Endothelial cell of umbilical vein (primary cell): ENCODE data around the gene FECH. TPM values are rescaled to one million over a fixed set of nuclear protein-coding genes. Genes with fewer than 3 reads are reported as not detected.

Source experiments
- BruUV-seq: library from RNA; stranded (reverse); fragments of 400-500 nt; replicated peaks from 2 replicates; lab custom pipeline; 2021; lab: Mats Ljungman, UMichigan
- CTCF ChIA-PET: fragments of 300-600, 350-600 bp; sonication (Branson Sonifier 250); formaldehyde crosslinking; loops from one replicate; lab custom pipeline; 2021; ENCODE audit warnings: antibody characterized with exemption, inconsistent platforms; lab: Charles Lee
- POLR2A ChIA-PET: fragments of 300-600, 350-600 bp; sonication (Branson Sonifier 250); formaldehyde crosslinking; loops from one replicate; lab custom pipeline; 2021; ENCODE audit warnings: antibody characterized with exemption, inconsistent platforms; lab: Charles Lee
- DNase-seq: peaks from one replicate; pipeline ENCODE4 v3.0.0-alpha.2; 2011; ENCODE audit warnings: low read depth, low spot score
- FAIRE-seq: peaks from 2 replicates; lab custom pipeline; 2011; peaks lifted over from hg19 to GRCh38; lab: Jason Lieb, UNC
- H2AFZ ChIP-seq: 2 replicates; pipeline ENCODE4 v1.6.0; 2012; ENCODE audit warnings: low read depth, low read length, control low read depth, inconsistent platforms
- H3K27ac ChIP-seq: 2 replicates; pipeline ENCODE4 v1.5.1; 2011; ENCODE audit warnings: low read depth, mild to moderate bottlenecking, control low read depth, low read length, moderate library complexity; ENCODE audit not compliant: insufficient read depth
- H3K27me3 ChIP-seq, 2 experiments: 2 replicates each; pipeline versions ENCODE4 v1.6.0 to v1.6.1; 2011; ENCODE audit warnings: low read length in 2 of 2, mixed read lengths in 1 of 2; ENCODE audit not compliant: control insufficient read depth in 2 of 2, insufficient read depth in 2 of 2
- H3K36me3 ChIP-seq, 2 experiments: 2 replicates in 1 of 2; 3 replicates in 1 of 2; pipeline ENCODE4 v1.5.1; 2011; ENCODE audit warnings: low read length in 2 of 2, mild to moderate bottlenecking in 1 of 2, moderate library complexity in 1 of 2; ENCODE audit not compliant: control insufficient read depth in 2 of 2, insufficient read depth in 2 of 2; ENCODE audit errors: extremely low read depth in 1 of 2
- H3K4me1 ChIP-seq: 3 replicates; pipeline ENCODE4 v1.5.1; 2011; ENCODE audit warnings: mild to moderate bottlenecking, low read length; ENCODE audit not compliant: control insufficient read depth, insufficient read depth; ENCODE audit errors: extremely low read depth
- H3K4me2 ChIP-seq: 2 replicates; pipeline ENCODE4 v1.6.1; 2011; ENCODE audit warnings: low read length, control low read depth, mixed read lengths; ENCODE audit not compliant: insufficient read depth
- H3K4me3 ChIP-seq, 3 experiments: fragments of 200-600 bp in 1 of 3; sonication (generic), shearing (Covaris generic) in 1 of 3; replicated peaks in 1 of 3; 2 replicates each; pipeline ENCODE4 v1.5.1; 2011 to 2016; ENCODE audit warnings: control low read depth in 3 of 3, low read length in 3 of 3, mild to moderate bottlenecking in 2 of 3, inconsistent platforms in 1 of 3, low read depth in 1 of 3, moderate library complexity in 1 of 3; ENCODE audit not compliant: insufficient read depth in 1 of 3
- H3K79me2 ChIP-seq: 2 replicates; pipeline ENCODE4 v1.6.0; 2012; ENCODE audit warnings: low read length, inconsistent platforms; ENCODE audit not compliant: control insufficient read depth, insufficient read depth
- H3K9ac ChIP-seq: replicated peaks from 2 replicates; pipeline ENCODE3; 2011; ENCODE audit warnings: low read length, control low read depth; ENCODE audit not compliant: insufficient read depth; ENCODE audit errors: extremely low read depth
- H3K9me1 ChIP-seq: replicated peaks from 3 replicates; pipeline ENCODE4 v1.6.0; 2011; ENCODE audit warnings: mild to moderate bottlenecking, low read length; ENCODE audit not compliant: control insufficient read depth, insufficient read depth; ENCODE audit errors: extremely low read depth
- H3K9me3 ChIP-seq: replicated peaks from 2 replicates; pipeline ENCODE4 v1.5.1; 2012; ENCODE audit warnings: low read length, inconsistent platforms; ENCODE audit not compliant: control insufficient read depth, insufficient read depth
- H4K20me1 ChIP-seq: replicated peaks from 2 replicates; pipeline ENCODE3; 2011; ENCODE audit warnings: mild to moderate bottlenecking, low read length; ENCODE audit not compliant: control insufficient read depth, insufficient read depth; ENCODE audit errors: extremely low read depth
- EZH2 ChIP-seq: IDR thresholded peaks from 2 replicates; pipeline ENCODE4 v1.6.1; 2012; ENCODE audit warnings: borderline replicate concordance, low read depth, mild to moderate bottlenecking, moderate library complexity, low read length, inconsistent platforms; ENCODE audit not compliant: severe bottlenecking
- FOS ChIP-seq: IDR thresholded peaks from 2 replicates; pipeline ENCODE4 v1.6.1; 2011; ENCODE audit warnings: mild to moderate bottlenecking, low read length, moderate library complexity, borderline replicate concordance; ENCODE audit not compliant: insufficient read depth
- GATA2 ChIP-seq: IDR thresholded peaks from 2 replicates; pipeline ENCODE4 v1.7.0; 2011; ENCODE audit warnings: low read depth, mild to moderate bottlenecking, moderate library complexity, mixed read lengths, low read length; ENCODE audit not compliant: insufficient read length, insufficient read depth
- JUN ChIP-seq: IDR thresholded peaks from 2 replicates; pipeline ENCODE4 v1.6.1; 2011; ENCODE audit warnings: borderline replicate concordance, low read depth; ENCODE audit not compliant: insufficient read length, insufficient read depth
- MYC ChIP-seq: IDR thresholded peaks from one replicate; pipeline ENCODE4 v1.6.1; 2011; ENCODE audit warnings: mild to moderate bottlenecking, low read depth, low read length
- POLR2A ChIP-seq: IDR thresholded peaks from 2 replicates; pipeline ENCODE4 v1.6.1; 2012; ENCODE audit warnings: low read depth, mild to moderate bottlenecking, control low read depth, low read length
- POLR2AphosphoS5 ChIP-seq: IDR thresholded peaks from 2 replicates; pipeline ENCODE4 v1.6.1; 2012; ENCODE audit warnings: low read depth, mild to moderate bottlenecking, control low read depth, low read length, moderate library complexity; ENCODE audit not compliant: insufficient read depth
- dilution Hi-C: fragments of 300-500 bp; cut with MboI; formaldehyde crosslinking; loops from one replicate; pipeline ENCODE4 v1.15.0; 2019; ENCODE audit warnings: low sequenced_read_pairs; ENCODE audit not compliant: extremely low pct_ligation_motif_present
- intact Hi-C: fragments of 100-400 bp; cut with micrococcal nuclease; formaldehyde crosslinking; loops from one replicate; pipeline ENCODE4 v1.10.0; 2022
- polyA plus RNA-seq, 4 experiments: library from polyadenylated mRNA; depleted of rRNA in 3 of 4; stranded (reverse) in 3 of 4; unstranded in 1 of 4; fragments of >200 nt; gene quantifications; 2 replicates each; pipeline versions ENCODE4 v1.2.1 to v1.2.3, GENCODE V29; 2011 to 2012; ENCODE audit warnings: missing spikeins in 1 of 4
- total RNA-seq: library from RNA; stranded (reverse); gene quantifications from 2 replicates; pipeline ENCODE4 v1.2.3, GENCODE V29; 2021
- TF ChIP-seq, protein P1 (sequence below), 2 donors: IDR thresholded peaks; 1 replicate in 1 of 2; 2 replicates in 1 of 2; pipeline ENCODE4 v1.5.1; 2011; ENCODE audit warnings: low read length in 2 of 2, mild to moderate bottlenecking in 2 of 2, moderate library complexity in 2 of 2, control low read depth in 1 of 2, inconsistent platforms in 1 of 2, low read depth in 1 of 2; ENCODE audit not compliant: insufficient read depth in 1 of 2; ENCODE audit errors: extremely low read depth in 1 of 2
- TF ChIP-seq, protein P2 (sequence below): IDR thresholded peaks from 2 replicates; pipeline ENCODE4 v1.6.1; 2011; ENCODE audit not compliant: insufficient read depth, insufficient read length

FECH gene
- total and polyA plus RNA-seq, 2 donors (not counting 3 experiments of a cell fraction or from before 2014, with no cell fraction given) = 25.3 to 27.9 TPM

DNA sequence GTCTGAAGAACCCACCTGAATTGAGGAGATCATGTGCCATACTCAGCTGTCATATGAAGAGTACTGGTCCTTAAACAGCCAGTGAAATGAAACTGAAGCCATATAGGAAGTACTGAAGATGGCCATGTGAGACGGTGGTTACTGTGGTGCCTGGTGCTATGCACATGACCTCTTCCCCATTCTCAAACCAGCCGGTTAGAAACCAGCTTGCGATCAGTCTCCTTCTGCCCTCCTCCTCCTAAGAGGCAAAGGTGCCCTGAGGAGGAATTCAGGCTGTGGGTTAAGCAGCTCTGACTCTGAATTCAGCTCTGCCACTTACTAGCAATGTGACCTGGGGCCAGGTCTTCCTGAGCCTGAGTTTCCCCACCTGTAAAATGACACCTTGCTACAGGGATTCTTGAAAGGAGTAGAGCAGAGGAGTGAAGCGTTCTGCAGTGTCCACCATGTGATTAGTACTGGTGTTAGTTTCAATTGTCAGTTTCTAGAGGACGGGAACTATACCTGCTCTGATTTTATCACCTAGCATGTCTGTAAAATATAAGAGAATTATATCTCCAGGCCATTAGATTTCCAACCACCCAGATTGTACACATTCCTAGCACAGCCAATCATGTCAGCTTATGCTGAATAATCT is 5.1 kb downstream of the FECH start:
- H3K27me3 ChIP-seq = no peaks in the 10 kb centered on the region
- peaks cover 0 to 8% of the 10 kb centered on the region in 2 experiments for H3K36me3 ChIP-seq
- intact Hi-C loops (no loop called here), dilution Hi-C loops (no loop called here)
- peaks cover 9% of the 10 kb centered on the region for H3K4me1 ChIP-seq
- no peak overlapping the region for H3K27ac ChIP-seq
- H2AFZ ChIP-seq = no peak overlapping the region
- TF ChIP-seq POLR2AphosphoS5 = no peak
- TF ChIP-seq JUN = no peak
- TF ChIP-seq EZH2 = no peak
- TF ChIP-seq MYC = no peak
- TF ChIP-seq FOS = no peak
- TF ChIP-seq, protein P1, sequence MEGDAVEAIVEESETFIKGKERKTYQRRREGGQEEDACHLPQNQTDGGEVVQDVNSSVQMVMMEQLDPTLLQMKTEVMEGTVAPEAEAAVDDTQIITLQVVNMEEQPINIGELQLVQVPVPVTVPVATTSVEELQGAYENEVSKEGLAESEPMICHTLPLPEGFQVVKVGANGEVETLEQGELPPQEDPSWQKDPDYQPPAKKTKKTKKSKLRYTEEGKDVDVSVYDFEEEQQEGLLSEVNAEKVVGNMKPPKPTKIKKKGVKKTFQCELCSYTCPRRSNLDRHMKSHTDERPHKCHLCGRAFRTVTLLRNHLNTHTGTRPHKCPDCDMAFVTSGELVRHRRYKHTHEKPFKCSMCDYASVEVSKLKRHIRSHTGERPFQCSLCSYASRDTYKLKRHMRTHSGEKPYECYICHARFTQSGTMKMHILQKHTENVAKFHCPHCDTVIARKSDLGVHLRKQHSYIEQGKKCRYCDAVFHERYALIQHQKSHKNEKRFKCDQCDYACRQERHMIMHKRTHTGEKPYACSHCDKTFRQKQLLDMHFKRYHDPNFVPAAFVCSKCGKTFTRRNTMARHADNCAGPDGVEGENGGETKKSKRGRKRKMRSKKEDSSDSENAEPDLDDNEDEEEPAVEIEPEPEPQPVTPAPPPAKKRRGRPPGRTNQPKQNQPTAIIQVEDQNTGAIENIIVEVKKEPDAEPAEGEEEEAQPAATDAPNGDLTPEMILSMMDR (IDR thresholded peaks at IDR 0.05; ENCODE audit: extremely low read depth in 1 of 2, insufficient read depth in 1 of 2, low read depth in 1 of 2, low read length in 2 of 2) = no peak
- TF ChIP-seq, protein P2, sequence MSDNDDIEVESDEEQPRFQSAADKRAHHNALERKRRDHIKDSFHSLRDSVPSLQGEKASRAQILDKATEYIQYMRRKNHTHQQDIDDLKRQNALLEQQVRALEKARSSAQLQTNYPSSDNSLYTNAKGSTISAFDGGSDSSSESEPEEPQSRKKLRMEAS = no peak
- no peak for TF ChIP-seq GATA2
- TF ChIP-seq POLR2A = no peak
- no peaks in the 10 kb centered on the region for H3K79me2 ChIP-seq
- H3K9ac ChIP-seq = no peak overlapping the region
- ChIA-PET CTCF (interaction anchor here (1.0 kb wide), 1 partner anchor 25 kb away, joined by 4 read pairs; no protein-coding TSS in a partner anchor), POLR2A (no interaction called here)
- BruUV-seq = no TSS peak
- no peaks in the 10 kb centered on the region for H4K20me1 ChIP-seq
- FAIRE-seq (no peak), DNase-seq (no peak)
- H3K4me2 ChIP-seq = no peak overlapping the region
- H3K9me3 ChIP-seq = no peaks in the 10 kb centered on the region
- H3K4me3 ChIP-seq = no peak overlapping the region
- H3K9me1 ChIP-seq = no peaks in the 10 kb centered on the region
